Left ventricle myocardium superior (tissue), 1 donor: Measurements from ENCODE around the gene GNAO1. TPM values are rescaled to one million over a fixed set of nuclear protein-coding genes. Genes with fewer than 3 reads are reported as not detected.
"Not testable (repeated sequence)": the region's sequence is repeated elsewhere in the genome, so short reads cannot be mapped to it uniquely, and the experiment has no call there.

Experiments
- ATAC-seq: fragments of 200-7000 bp; cut with Tn5 transposase; one replicate; pipeline ENCODE4 v1.9.1; 2020; ENCODE audit warnings: mild to moderate bottlenecking, moderate library complexity
- DNase-seq: peaks from one replicate; pipeline ENCODE4 v3.0.0-alpha.2; 2020
- intact Hi-C: fragments of 100-400 bp; cut with micrococcal nuclease; formaldehyde crosslinking; loops from one replicate; pipeline ENCODE4 v1.11.0; 2022
- microRNA-seq: library from miRNA; unstranded; fragments of <30 nt; microRNA quantifications from one replicate; pipeline ENCODE4 v1.2.0, GENCODE V29; 2020; ENCODE audit warnings: borderline number of aligned reads
- total RNA-seq: library from RNA; stranded (reverse); fragmentation: NEBNext Ultra II Directional; extraction: Animal tissue kit (Norgen Biotek cat#: 25700); gene quantifications from one replicate; pipeline ENCODE4 v1.2.1, GENCODE V29; 2021
- donor health status: DM: no; HTN: yes; CAD: no; lungs with severe emphysema.

The GNAO1 gene
- total RNA-seq, 1 donor from 2014 or later: 23.6 TPM

DNA sequence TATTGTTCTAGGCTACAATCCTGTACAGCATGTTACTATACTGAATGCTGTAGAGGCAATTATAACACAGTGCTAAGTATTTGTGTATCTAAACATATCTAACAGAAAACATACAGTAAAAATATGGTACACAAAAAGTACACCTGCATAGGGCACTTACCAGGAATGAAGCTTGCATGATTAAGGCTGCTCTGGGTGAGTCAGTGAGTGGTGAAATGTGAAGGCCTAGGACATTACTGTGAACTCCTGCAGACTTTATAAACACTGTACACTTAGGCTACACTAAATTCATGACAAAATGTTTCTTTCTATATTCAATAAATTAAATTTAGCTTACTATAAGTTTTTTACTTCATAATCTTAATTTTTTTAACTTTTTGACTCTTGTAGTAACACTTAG, 196.9 kb downstream of the GNAO1 start:
- no peak for ATAC-seq
- intact Hi-C loops: no loop called here
- no peak for DNase-seq

DNA sequence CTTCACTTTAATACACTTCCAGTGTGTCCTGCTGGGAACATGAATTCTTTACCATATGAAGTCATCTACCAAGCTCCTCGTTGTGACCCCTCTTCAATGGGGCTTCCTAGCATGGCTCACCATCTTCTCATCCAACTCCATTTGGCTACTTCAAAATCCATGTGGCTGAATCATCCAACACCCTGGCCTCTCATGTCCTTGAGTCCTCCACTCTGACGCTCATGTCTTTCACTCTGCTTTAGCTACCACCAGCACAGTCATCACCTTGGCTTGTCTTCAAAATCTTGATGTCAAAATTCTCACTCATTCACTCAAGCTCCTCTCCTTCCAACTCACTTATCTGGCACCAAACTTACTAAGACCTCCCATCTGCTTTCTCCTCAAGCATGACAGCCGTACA, 198.3 kb downstream of the GNAO1 start:
- DNase-seq: no peak
- intact Hi-C loops: no loop called here
- ATAC-seq: no peak

DNA sequence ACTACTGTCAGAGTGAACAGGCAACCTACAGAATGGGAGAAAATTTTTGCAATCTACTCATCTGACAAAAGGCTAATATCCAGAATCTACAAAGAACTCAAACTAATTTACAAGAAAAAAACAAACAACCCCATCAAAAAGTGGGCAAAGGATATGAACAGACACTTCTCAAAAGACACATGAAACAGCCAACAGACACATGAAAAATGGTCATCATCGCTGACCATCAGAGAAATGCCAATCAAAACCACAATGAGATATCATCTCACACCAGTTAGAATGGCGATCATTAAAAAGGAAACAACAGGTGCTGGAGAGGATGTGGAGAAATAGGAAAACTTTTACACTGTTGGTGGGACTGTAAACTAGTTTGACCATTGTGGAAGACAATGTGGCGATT, 205.4 kb downstream of the GNAO1 start:
- DNase-seq, intact Hi-C loops, ATAC-seq: not testable (repeated sequence)

DNA sequence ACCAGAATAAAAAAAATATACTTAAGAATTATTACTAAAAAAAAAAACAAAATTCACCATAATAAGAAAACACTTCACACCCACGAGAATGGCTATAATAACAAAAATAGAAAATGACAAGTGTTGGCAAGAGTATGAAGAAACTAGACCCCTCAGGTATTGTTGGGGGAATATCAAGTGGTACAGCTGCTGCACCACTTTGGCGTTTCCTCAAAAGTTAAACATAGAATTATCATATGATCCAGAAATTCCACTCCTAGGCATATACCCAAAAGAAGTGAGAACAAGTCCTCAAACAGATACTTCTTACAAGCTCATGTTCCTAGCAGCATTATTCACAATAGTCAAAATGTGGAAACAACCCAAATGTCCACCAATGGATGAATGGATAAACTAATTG, 207.8 kb downstream of the GNAO1 start:
- ATAC-seq: peak; percentile 15

DNA sequence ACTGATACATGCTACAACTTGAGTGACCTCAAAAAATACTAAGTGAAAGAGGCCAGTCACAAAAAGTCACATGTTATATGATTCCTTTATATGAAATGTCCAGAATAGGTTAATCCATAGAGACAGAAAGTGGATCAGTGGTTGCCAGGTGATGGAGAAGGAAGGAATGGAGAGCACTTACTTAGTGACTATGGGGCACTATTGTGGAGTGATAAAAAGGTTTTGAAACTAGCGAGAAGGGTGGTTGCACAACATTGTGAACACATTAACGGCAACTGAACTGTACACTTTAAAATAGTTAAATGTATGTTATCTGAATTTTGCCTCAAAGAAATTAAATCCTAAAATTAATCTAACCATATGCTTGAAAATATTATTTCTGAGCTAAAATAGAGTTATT, 208.2 kb downstream of the GNAO1 start:
- ATAC-seq (no peak), DNase-seq (no peak)
- intact Hi-C loops: no loop called here

More for the DNA sequence above, 207.8 kb downstream of the GNAO1 start:
- intact Hi-C loops: no loop called here
- no peak for DNase-seq

DNA sequence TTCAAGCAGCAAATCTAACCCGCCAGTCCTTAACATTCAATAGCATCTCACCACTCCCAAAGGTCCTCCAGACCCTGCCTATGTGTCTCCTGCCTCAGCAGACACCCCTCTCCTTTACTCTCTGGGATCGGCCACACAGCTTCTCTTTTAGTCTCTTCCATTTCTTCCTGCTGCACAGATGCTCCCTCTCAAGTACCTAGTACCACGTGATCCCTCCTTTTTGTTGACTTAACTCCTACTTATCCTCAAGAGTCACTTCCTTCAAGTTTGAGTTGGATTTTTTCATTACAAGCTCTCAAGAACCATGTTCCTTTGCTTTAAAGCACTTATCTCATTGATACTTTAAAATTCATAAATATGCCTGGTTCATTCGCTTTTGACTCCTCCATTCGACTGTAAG, 209.2 kb downstream of the GNAO1 start:
- no peak for ATAC-seq
- DNase-seq: no peak
- intact Hi-C loops: no loop called here

- DNase-seq: no peak
- intact Hi-C loops: no loop called here
- ATAC-seq: no peak
Observed at GRCh38 chr16:56401482-56401881, 210.2 kb downstream of the GNAO1 start.

DNA sequence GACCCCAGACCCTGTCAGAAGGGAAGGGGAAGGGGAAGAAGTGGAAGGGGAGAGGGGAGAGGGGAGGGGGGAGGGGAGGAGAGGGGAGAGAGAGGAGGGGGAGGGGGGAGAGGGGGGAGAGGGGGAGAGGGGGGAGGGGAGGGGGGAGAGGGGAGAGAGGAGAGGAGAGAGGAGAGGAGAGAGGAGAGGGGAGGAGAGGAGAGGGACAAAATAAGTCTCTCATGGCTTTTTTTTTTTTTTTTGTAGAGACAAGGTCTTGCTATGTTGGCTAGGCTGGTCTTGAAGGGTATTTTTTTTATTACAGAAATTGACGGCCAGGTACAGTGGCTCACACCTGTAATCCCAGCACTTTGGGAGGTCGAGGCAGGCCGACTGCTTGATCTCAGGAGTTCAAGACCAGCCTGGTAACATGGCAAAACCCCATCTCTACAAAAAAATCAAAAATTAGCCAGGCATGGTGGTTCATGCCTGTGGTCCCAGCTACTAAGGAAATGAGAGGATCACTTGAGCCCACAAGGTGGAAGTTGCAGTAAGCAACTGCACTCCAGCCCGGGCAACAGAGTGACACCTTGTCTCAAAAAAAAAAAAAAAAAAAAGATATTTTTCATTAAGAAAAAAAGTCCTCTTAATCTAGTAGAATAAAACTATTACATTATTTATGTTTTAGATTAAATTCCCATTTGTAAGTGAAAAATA, 214.8 kb downstream of the GNAO1 start:
- intact Hi-C loops: no loop called here
- no peak for DNase-seq
- no peak for ATAC-seq

Small RNAs within 50 kb of the gene (microRNA-seq; reads per million reads assigned to microRNA genes)
- not detected for gene MIR3935

Other genes starting within 250 kb of the GNAO1 start
- gene AMFR, start 234.1 kb downstream of the GNAO1 start, total RNA-seq: 59.1 TPM